WTC11 (cell line): ENCODE data around the gene OR10D3. TPM values are rescaled to one million over a fixed set of nuclear protein-coding genes. Genes with fewer than 3 reads are reported as not detected.

Source experiments
- ATAC-seq: fragments of 200-7000 bp; cut with Tn5 transposase; 2 replicates; pipeline ENCODE4 v1.10.0; 2021; ENCODE audit warnings: mild to moderate bottlenecking, moderate library complexity
- CTCF ChIA-PET: fragments of 300-600 bp; sonication (Branson Sonifier 250); formaldehyde crosslinking; loops from one replicate; lab custom pipeline; 2021; ENCODE audit warnings: antibody characterized with exemption; lab: Charles Lee
- POLR2A ChIA-PET: fragments of 350-600 bp; sonication (Branson Sonifier 250); formaldehyde crosslinking; loops from one replicate; lab custom pipeline; 2021; ENCODE audit warnings: antibody characterized with exemption; lab: Charles Lee
- DNase-seq: peaks from one replicate; pipeline ENCODE4 v3.0.0; 2021; ENCODE audit warnings: low spot score
- H3K27ac Mint-ChIP-seq: 2 replicates; pipeline ENCODE4 v1.8.0; 2021; ENCODE audit warnings: mixed read lengths
- H3K27me3 Mint-ChIP-seq: 2 replicates; pipeline ENCODE4 v1.8.0; 2021; ENCODE audit warnings: low read depth, mild to moderate bottlenecking, moderate library complexity, mixed read lengths
- H3K36me3 Mint-ChIP-seq: 2 replicates; pipeline ENCODE4 v1.8.0; 2021; ENCODE audit warnings: mixed read lengths
- H3K4me1 Mint-ChIP-seq: 2 replicates; pipeline ENCODE4 v1.8.0; 2022; ENCODE audit warnings: mixed read lengths
- H3K4me3 Mint-ChIP-seq: 2 replicates; pipeline ENCODE4 v1.8.0; 2021; ENCODE audit warnings: mild to moderate bottlenecking, moderate library complexity, mixed read lengths
- H3K9me3 Mint-ChIP-seq: 2 replicates; pipeline ENCODE4 v1.8.0; 2021; ENCODE audit warnings: mixed read lengths
- CBFB ChIP-seq: sonication (generic); formaldehyde crosslinking; IDR thresholded peaks from 2 replicates; pipeline ENCODE4 v1.8.1; 2022; ENCODE audit warnings: mild to moderate bottlenecking, low read depth, missing genetic modification reagents
- CREM ChIP-seq: sonication (generic); formaldehyde crosslinking; IDR thresholded peaks from 2 replicates; pipeline ENCODE4 v1.8.1; 2022; ENCODE audit warnings: mild to moderate bottlenecking, missing genetic modification reagents, moderate library complexity
- FOXP1 ChIP-seq: sonication (generic); formaldehyde crosslinking; IDR thresholded peaks from 2 replicates; pipeline ENCODE4 v1.8.0; 2022; ENCODE audit warnings: missing genetic modification reagents, mild to moderate bottlenecking, moderate library complexity, borderline replicate concordance
- KAT7 ChIP-seq: sonication (generic); formaldehyde crosslinking; IDR thresholded peaks from 2 replicates; pipeline ENCODE4 v1.8.1; 2023; ENCODE audit warnings: missing genetic modification reagents, mild to moderate bottlenecking, borderline replicate concordance
- MXD4 ChIP-seq: fragments of 250-450 bp; sonication (Bioruptor Pico); IDR thresholded peaks from 2 replicates; pipeline ENCODE4 v1.8.0; 2021; ENCODE audit warnings: mild to moderate bottlenecking, moderate library complexity, borderline replicate concordance
- PRDM15 ChIP-seq: sonication (generic); formaldehyde crosslinking; IDR thresholded peaks from 2 replicates; pipeline ENCODE4 v1.8.0; 2022; ENCODE audit warnings: missing genetic modification reagents
- RELA ChIP-seq: sonication (generic); formaldehyde crosslinking; IDR thresholded peaks from 2 replicates; pipeline ENCODE4 v1.8.1; 2022; ENCODE audit warnings: missing genetic modification reagents, mild to moderate bottlenecking, borderline replicate concordance
- STAT6 ChIP-seq: sonication (generic); formaldehyde crosslinking; conservative IDR thresholded peaks from 2 replicates; pipeline ENCODE4 v1.8.1; 2023; ENCODE audit warnings: mild to moderate bottlenecking, low read depth, missing genetic modification reagents, moderate library complexity
- ZBTB21 ChIP-seq: sonication (generic); formaldehyde crosslinking; IDR thresholded peaks from 2 replicates; pipeline ENCODE4 v1.8.1; 2023; ENCODE audit warnings: mild to moderate bottlenecking, missing genetic modification reagents, borderline replicate concordance
- ZNF138 ChIP-seq: sonication (generic); formaldehyde crosslinking; conservative IDR thresholded peaks from 2 replicates; pipeline ENCODE4 v1.8.1; 2022; ENCODE audit warnings: mild to moderate bottlenecking, moderate library complexity, missing genetic modification reagents
- total RNA-seq: library from RNA; stranded (reverse); gene quantifications from 3 replicates; pipeline ENCODE4 v1.2.3, GENCODE V29; 2021
- TF ChIP-seq, protein P1 (sequence below): fragments of 250-450 bp; sonication (Bioruptor Pico); conservative IDR thresholded peaks from 2 replicates; pipeline ENCODE4 v1.9.0; 2021; ENCODE audit warnings: mild to moderate bottlenecking
- TF ChIP-seq, protein P2 (sequence below): sonication (generic); formaldehyde crosslinking; IDR thresholded peaks from 2 replicates; pipeline ENCODE4 v1.8.1; 2022; ENCODE audit warnings: low read depth, mild to moderate bottlenecking, moderate library complexity, missing genetic modification reagents, borderline replicate concordance
- TF ChIP-seq, protein P3 (sequence below): fragments of 250-450 bp; sonication (Bioruptor Pico); IDR thresholded peaks from 2 replicates; pipeline ENCODE4 v1.9.0; 2021; ENCODE audit warnings: moderate library complexity, mild to moderate bottlenecking, inconsistent platforms, borderline replicate concordance
- TF ChIP-seq, protein P4 (sequence below): sonication (generic); formaldehyde crosslinking; IDR thresholded peaks from 2 replicates; pipeline ENCODE4 v1.8.0; 2022; ENCODE audit warnings: mild to moderate bottlenecking, missing genetic modification reagents

The OR10D3 gene
- total RNA-seq, 1 experiment from 2014 or later: not detected

- DNase-seq (no peak), ATAC-seq (no peak)
- H3K4me1 Mint-ChIP-seq: peaks cover 2% of the 10 kb centered on the region
- TF ChIP-seq, protein P1, sequence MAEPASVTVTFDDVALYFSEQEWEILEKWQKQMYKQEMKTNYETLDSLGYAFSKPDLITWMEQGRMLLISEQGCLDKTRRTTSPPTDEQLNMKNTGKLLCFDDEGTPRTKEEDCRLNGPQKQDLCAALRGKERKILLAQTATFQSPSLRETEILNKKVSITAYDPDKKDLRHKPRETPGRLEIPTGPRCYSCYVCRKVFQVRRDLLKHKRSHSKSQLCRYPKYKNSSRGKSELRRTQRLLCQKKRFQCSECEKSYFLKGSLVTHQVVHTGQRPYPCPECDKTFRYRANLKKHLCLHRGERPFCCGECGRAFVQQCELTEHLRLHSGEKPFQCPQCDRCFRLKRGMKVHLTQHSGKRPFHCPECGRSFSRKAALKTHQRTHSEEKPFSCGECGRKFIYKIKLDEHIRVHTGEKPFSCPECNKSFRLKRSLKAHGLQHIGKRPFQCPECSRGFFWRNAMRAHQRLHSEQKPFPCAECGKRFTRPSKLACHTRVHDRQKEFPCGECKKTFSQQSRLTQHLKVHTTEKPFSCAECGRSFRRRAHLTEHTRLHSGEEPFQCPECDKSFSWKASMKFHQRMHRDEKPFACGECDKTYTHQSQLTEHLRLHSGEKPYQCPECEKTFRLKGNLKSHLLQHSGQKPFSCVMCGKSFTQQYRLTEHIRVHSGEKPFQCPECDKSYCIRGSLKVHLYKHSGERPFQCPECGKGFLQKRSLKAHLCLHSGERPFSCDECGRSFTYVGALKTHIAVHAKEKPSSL (CRISPR knock-in tag): no peak
- TF ChIP-seq, protein P2, sequence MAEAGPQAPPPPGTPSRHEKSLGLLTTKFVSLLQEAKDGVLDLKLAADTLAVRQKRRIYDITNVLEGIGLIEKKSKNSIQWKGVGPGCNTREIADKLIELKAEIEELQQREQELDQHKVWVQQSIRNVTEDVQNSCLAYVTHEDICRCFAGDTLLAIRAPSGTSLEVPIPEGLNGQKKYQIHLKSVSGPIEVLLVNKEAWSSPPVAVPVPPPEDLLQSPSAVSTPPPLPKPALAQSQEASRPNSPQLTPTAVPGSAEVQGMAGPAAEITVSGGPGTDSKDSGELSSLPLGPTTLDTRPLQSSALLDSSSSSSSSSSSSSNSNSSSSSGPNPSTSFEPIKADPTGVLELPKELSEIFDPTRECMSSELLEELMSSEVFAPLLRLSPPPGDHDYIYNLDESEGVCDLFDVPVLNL (CRISPR knock-in tag): no peak
- TF ChIP-seq PRDM15 (CRISPR knock-in tag) (no peak), RELA (CRISPR knock-in tag) (no peak), CBFB (CRISPR knock-in tag) (no peak), CREM (CRISPR knock-in tag) (no peak), ZNF138 (CRISPR knock-in tag) (no peak), ZBTB21 (no peak)
- TF ChIP-seq, protein P3, sequence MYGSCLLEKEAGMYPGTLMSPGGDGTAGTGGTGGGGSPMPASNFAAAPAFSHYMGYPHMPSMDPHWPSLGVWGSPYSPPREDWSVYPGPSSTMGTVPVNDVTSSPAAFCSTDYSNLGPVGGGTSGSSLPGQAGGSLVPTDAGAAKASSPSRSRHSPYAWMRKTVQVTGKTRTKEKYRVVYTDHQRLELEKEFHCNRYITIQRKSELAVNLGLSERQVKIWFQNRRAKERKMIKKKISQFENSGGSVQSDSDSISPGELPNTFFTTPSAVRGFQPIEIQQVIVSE: no peak
- H3K27me3 Mint-ChIP-seq: peaks cover 21% of the 10 kb centered on the region
- no peaks in the 10 kb centered on the region for H3K36me3 Mint-ChIP-seq
- CTCF ChIA-PET: interaction anchor here (1.4 kb wide), 1 partner anchor 30 kb away, joined by 3 read pairs; no protein-coding TSS in a partner anchor
- peaks cover 5% of the 10 kb centered on the region; the same call in 1 of the 2 replicates for H3K9me3 Mint-ChIP-seq
- H3K27ac Mint-ChIP-seq: no peak overlapping the region
- POLR2A ChIA-PET: no interaction called here
- no peak overlapping the region for H3K4me3 Mint-ChIP-seq
These were observed 29.3 kb upstream of the OR10D3 start for GRCh38 chr11:124153821-124154220.

GRCh38 chr11:124159481-124159880, 23.7 kb upstream of the OR10D3 start:
- no peak for ATAC-seq
- CTCF ChIA-PET: no interaction called here
- H3K36me3 Mint-ChIP-seq: no peaks in the 10 kb centered on the region
- no peak overlapping the region for H3K4me3 Mint-ChIP-seq
- H3K9me3 Mint-ChIP-seq: no peaks in the 10 kb centered on the region
- POLR2A ChIA-PET: no interaction called here
- H3K27me3 Mint-ChIP-seq: peaks cover 66% of the 10 kb centered on the region
- peaks cover 11% of the 10 kb centered on the region for H3K4me1 Mint-ChIP-seq
- DNase-seq: no peak
- H3K27ac Mint-ChIP-seq: no peak overlapping the region
- TF ChIP-seq, protein P4, sequence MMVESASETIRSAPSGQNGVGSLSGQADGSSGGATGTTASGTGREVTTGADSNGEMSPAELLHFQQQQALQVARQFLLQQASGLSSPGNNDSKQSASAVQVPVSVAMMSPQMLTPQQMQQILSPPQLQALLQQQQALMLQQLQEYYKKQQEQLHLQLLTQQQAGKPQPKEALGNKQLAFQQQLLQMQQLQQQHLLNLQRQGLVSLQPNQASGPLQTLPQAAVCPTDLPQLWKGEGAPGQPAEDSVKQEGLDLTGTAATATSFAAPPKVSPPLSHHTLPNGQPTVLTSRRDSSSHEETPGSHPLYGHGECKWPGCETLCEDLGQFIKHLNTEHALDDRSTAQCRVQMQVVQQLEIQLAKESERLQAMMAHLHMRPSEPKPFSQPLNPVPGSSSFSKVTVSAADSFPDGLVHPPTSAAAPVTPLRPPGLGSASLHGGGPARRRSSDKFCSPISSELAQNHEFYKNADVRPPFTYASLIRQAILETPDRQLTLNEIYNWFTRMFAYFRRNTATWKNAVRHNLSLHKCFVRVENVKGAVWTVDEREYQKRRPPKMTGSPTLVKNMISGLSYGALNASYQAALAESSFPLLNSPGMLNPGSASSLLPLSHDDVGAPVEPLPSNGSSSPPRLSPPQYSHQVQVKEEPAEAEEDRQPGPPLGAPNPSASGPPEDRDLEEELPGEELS (CRISPR knock-in tag): no peak
- TF ChIP-seq KAT7 (CRISPR knock-in tag): no peak
- no peak for TF ChIP-seq CREM (CRISPR knock-in tag)
- no peak for TF ChIP-seq MXD4 (CRISPR knock-in tag)
- TF ChIP-seq STAT6 (CRISPR knock-in tag): no peak
- no peak for TF ChIP-seq FOXP1
- TF ChIP-seq, protein P2 (CRISPR knock-in tag): no peak
- TF ChIP-seq, protein P3: no peak
